Spleen (tissue), 11 donors: ENCODE data around the gene TRMT44. TPM values are rescaled to one million over a fixed set of nuclear protein-coding genes. Genes with fewer than 3 reads are reported as not detected.

Experiments used
- DNase-seq: peaks from one replicate; pipeline ENCODE4 v3.0.0-alpha.2; 2020
- H3K27ac ChIP-seq, 8 donors: fragments of 200-600 bp; sonication (generic) in 7 of 8; 1 replicate in 4 of 8; 2 replicates in 4 of 8; pipeline versions ENCODE4 v1.5.0 to v1.8.0; 2016 to 2021; ENCODE audit warnings: inconsistent platforms in 4 of 8, mild to moderate bottlenecking in 4 of 8, moderate library complexity in 1 of 8
- H3K27me3 ChIP-seq, 7 donors: fragments of 200-600 bp; sonication (generic) in 6 of 7; replicated peaks in 1 of 7; 1 replicate in 4 of 7; 2 replicates in 3 of 7; pipeline versions ENCODE4 v1.5.0 to v1.8.0; 2016 to 2021; ENCODE audit warnings: inconsistent platforms in 3 of 7, mild to moderate bottlenecking in 1 of 7
- H3K36me3 ChIP-seq, 6 donors: fragments of 200-600 bp; sonication (generic) in 5 of 6; 1 replicate in 4 of 6; 2 replicates in 2 of 6; pipeline versions ENCODE4 v1.5.0 to v1.8.0; 2016 to 2021; ENCODE audit warnings: inconsistent platforms in 2 of 6
- H3K4me1 ChIP-seq, 6 donors: fragments of 200-600 bp; sonication (generic) in 5 of 6; 1 replicate in 3 of 6; 2 replicates in 3 of 6; pipeline versions ENCODE4 v1.5.0 to v1.8.0; 2016 to 2021; ENCODE audit warnings: inconsistent platforms in 3 of 6
- H3K4me3 ChIP-seq, 8 donors: fragments of 200-600 bp; sonication (generic) in 7 of 8; 1 replicate in 4 of 8; 2 replicates in 4 of 8; pipeline versions ENCODE4 v1.5.0 to v1.8.0; 2016 to 2021; ENCODE audit warnings: inconsistent platforms in 4 of 8, mild to moderate bottlenecking in 4 of 8, moderate library complexity in 2 of 8
- H3K9me3 ChIP-seq, 8 donors: fragments of 200-600 bp; sonication (generic) in 7 of 8; 1 replicate in 4 of 8; 2 replicates in 4 of 8; pipeline versions ENCODE4 v1.5.0 to v1.8.0; 2016 to 2021; ENCODE audit warnings: inconsistent platforms in 4 of 8
- POLR2A ChIP-seq, 3 donors: fragments of 450-650 bp; IDR thresholded peaks; one replicate each; pipeline ENCODE4 v1.5.1; 2017; ENCODE audit warnings: antibody characterized with exemption in 3 of 3, mild to moderate bottlenecking in 1 of 3
- POLR2AphosphoS5 ChIP-seq, 3 donors: sonication (generic); formaldehyde crosslinking; IDR thresholded peaks; one replicate each; pipeline ENCODE4 v1.5.1; 2017; ENCODE audit warnings: antibody characterized with exemption in 3 of 3
- WGBS, 5 donors: extraction: QIAGEN DNeasy Blood & Tissue Kit in 3 of 5; methylation state at CpG; one replicate each; pipeline versions ENCODE4 v1.1.5 to v1.1.7; 2013 to 2018; 5-methylcytosine and 5-hydroxymethylcytosine counted together
- intact Hi-C: fragments of 100-400 bp; cut with DNase I; formaldehyde crosslinking; loops from one replicate; pipeline ENCODE4 v1.15.0; 2023; ENCODE audit warnings: low total_unique reads
- polyA plus RNA-seq, 3 donors: library from polyadenylated mRNA; stranded (reverse); fragments of 200-250 nt; gene quantifications; one replicate each; pipeline ENCODE4 v1.2.1, GENCODE V29; 2013
- total RNA-seq, 7 donors: library from RNA; depleted of rRNA in 3 of 7; stranded (reverse); fragments of >200 nt in 3 of 7; fragmentation: NEBNext Ultra II Directional in 4 of 7; extraction: Animal tissue kit (Norgen Biotek cat#: 25700) in 4 of 7; gene quantifications; one replicate each; pipeline versions ENCODE4 v1.1.0 to v1.2.1, GENCODE V29; 2016 to 2021
- TF ChIP-seq, protein P1 (sequence below), 11 experiments: fragments of 200-600 bp in 7 of 11; fragments of 450-650 bp in 4 of 11; sonication (generic) in 4 of 11; IDR thresholded peaks in 8 of 11; conservative IDR thresholded peaks in 3 of 11; 1 replicate in 7 of 11; 2 replicates in 4 of 11; pipeline versions ENCODE4 v1.4.0 to v1.8.0; 2016 to 2021; ENCODE audit warnings: antibody characterized with exemption in 11 of 11, inconsistent platforms in 4 of 11, mild to moderate bottlenecking in 1 of 11
- donor health status: healthy with polysubstance abuse.
- donor health status: DM: no; HTN: no; CAD: no; lungs with moderate emphysema.
- donor health status: DM: no; HTN: no; CAD: no.
- donor health status: Bipolar disorder and iron deficiency.
- donor health status: healthy.
- donor health status: DM: no; HTN: no; CAD: no.
- donor health status: DM: yes; HTN: yes; CAD: no.

TRMT44 gene
- total and polyA plus RNA-seq, 10 donors, result 5.7 to 28.3 (median 21.6) TPM

DNA sequence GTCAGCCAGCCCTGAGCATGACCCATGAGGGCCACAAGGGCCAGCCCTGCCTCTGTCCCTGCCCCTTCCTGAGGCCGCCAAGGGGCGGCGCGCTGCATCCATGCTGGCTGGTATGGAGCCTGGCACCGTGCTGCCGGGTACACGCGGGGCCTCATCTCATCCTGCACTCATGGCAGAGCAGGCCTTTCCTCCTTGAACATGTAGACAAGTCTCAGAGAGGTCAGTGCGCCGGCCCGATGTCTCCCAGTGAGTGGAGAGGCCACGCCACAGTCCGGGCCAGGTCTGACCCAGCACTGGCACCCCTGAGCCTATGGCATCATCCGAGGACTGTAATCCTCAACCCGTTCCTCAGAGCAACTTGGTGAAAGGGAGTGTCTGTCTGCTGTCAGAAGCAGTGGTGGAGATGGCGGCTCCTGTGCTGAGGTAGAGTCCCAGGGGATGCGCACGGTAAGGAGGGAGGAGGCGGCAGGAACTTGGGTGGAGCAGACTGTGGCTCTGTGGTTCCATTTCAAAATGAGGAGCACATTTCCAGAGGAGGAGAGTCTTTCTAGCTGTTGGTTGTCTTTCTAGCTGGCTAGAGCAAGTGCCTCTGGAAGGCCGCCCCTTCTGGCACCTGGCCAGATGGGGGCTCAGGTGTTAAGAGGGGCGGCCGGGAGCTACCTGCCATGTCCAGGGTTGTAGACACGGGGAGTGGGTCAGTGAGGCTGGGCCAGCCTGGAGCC lies 32.8 kb downstream of the TRMT44 start:
- no peak overlapping the region for H3K4me3 ChIP-seq
- H3K4me1 ChIP-seq, result peaks cover 0 to 7% (median 0%) of the 10 kb centered on the region in 6 donors
- TF ChIP-seq, protein P1, sequence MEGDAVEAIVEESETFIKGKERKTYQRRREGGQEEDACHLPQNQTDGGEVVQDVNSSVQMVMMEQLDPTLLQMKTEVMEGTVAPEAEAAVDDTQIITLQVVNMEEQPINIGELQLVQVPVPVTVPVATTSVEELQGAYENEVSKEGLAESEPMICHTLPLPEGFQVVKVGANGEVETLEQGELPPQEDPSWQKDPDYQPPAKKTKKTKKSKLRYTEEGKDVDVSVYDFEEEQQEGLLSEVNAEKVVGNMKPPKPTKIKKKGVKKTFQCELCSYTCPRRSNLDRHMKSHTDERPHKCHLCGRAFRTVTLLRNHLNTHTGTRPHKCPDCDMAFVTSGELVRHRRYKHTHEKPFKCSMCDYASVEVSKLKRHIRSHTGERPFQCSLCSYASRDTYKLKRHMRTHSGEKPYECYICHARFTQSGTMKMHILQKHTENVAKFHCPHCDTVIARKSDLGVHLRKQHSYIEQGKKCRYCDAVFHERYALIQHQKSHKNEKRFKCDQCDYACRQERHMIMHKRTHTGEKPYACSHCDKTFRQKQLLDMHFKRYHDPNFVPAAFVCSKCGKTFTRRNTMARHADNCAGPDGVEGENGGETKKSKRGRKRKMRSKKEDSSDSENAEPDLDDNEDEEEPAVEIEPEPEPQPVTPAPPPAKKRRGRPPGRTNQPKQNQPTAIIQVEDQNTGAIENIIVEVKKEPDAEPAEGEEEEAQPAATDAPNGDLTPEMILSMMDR (IDR thresholded peaks at IDR 0.05 in 8 of 11, conservative IDR thresholded peaks at IDR 0.05 in 3 of 11), result no peak
- TF ChIP-seq POLR2AphosphoS5 (IDR thresholded peaks at IDR 0.05) (no peak), POLR2A (IDR thresholded peaks at IDR 0.05) (no peak)
- DNase-seq, result no peak
- H3K9me3 ChIP-seq, result no peaks in the 10 kb centered on the region
- peaks cover 0 to 90% (median 38%) of the 10 kb centered on the region in 6 donors for H3K36me3 ChIP-seq
- WGBS, 5 donors, result 88 to 93% (median 91%) methylated on average over 14 to 23 of the region's 23 CpGs
- H3K27me3 ChIP-seq, result no peaks in the 10 kb centered on the region
- peak overlapping the region in 1 of 8 donors; percentile 24 for H3K27ac ChIP-seq
- intact Hi-C loops, result no loop called here

DNA sequence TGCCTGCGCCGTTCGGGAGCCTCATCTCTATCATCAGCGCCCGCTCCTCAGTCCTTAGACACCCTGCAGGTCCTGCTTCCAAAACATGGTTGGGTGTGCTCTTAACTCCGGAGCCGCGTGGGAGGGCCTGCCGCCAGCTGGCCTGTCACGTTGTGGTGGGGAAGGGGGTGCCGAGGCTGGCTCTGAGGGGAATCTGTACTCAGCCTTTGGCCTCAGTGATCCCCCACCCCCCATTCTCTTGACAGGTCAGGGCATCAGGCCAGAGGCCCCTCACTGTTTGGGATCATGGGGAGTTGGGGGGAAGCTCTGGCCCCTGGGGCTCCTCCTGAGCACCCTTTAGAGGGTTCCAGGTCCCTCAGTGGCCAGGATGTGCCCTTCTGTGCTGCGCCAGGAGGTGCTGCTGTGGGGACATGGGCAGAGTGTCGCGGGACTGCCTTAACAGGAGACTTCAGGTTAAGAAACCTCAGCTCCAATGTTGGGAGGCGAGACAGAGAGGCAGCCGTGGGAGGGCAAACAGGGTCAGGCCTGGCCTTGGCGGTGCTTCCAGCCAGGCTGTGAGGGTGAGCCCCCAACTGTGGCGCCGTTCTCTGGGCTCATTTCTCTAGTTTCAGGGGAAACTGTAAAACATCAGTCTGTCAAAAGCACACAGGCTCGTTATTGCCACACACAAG lies 33.5 kb downstream of the TRMT44 start:
- intact Hi-C loops, result no loop called here
- H3K9me3 ChIP-seq, result no peaks in the 10 kb centered on the region

DNA sequence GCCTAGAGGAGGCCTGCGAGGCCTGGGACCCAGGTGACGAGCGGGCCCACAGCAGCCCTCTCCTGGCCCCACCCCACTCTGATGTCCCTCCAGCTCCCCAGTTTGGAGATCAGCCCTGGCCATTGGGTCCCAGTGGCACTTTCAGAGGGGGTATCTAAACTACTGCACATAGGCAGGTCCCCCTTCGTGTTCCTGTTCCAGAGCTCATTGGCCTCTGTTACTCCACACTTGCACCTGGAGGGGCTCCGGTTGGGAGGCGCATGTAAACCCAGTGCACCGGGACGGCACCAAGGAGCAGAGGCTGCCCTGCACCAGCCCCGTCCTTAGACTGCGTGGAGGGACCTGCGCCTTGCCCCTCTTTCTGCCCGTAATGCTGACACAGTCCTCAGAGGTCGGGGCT lies 34.3 kb downstream of the TRMT44 start:
- intact Hi-C loops, result no loop called here
- H3K36me3 ChIP-seq, result peaks cover 0 to 80% (median 27%) of the 10 kb centered on the region in 6 donors
- no peaks in the 10 kb centered on the region for H3K4me1 ChIP-seq
- no peaks in the 10 kb centered on the region for H3K9me3 ChIP-seq
- 94 to 99% (median 97%) methylated on average over 13 of the region's 13 CpGs for WGBS, 5 donors
- TF ChIP-seq POLR2A (IDR thresholded peaks at IDR 0.05) (no peak), POLR2AphosphoS5 (IDR thresholded peaks at IDR 0.05) (no peak)
- TF ChIP-seq, protein P1 (IDR thresholded peaks at IDR 0.05 in 8 of 11, conservative IDR thresholded peaks at IDR 0.05 in 3 of 11), result no peak
- H3K27ac ChIP-seq, result no peak overlapping the region
- no peak overlapping the region for H3K4me3 ChIP-seq
- peak; percentile 44 for DNase-seq
- H3K27me3 ChIP-seq, result no peaks in the 10 kb centered on the region

More for the DNA sequence above, 33.5 kb downstream of the TRMT44 start:
- TF ChIP-seq POLR2AphosphoS5 (IDR thresholded peaks at IDR 0.05) (no peak), POLR2A (IDR thresholded peaks at IDR 0.05) (no peak)
- TF ChIP-seq, protein P1 (IDR thresholded peaks at IDR 0.05 in 8 of 11, conservative IDR thresholded peaks at IDR 0.05 in 3 of 11), result no peak
- Histone ChIP-seq H3K4me1 (peaks cover 0 to under 1% (median 0%) of the 10 kb centered on the region in 6 donors), H3K27ac (no peak overlapping the region), H3K27me3 (no peaks in the 10 kb centered on the region), H3K36me3 (peaks cover 0 to 88% (median 34%) of the 10 kb centered on the region in 6 donors), H3K4me3 (no peak overlapping the region)
- no peak for DNase-seq
- WGBS, 5 donors, result 84 to 92% (median 86%) methylated on average over 9 to 20 of the region's 20 CpGs
